ENCODE results near the gene P2RY14. TPM values are rescaled to one million over a fixed set of nuclear protein-coding genes. Genes with fewer than 3 reads are reported as not detected.

Gene P2RY14
- total and polyA plus RNA-seq, 2 donors (not counting 3 experiments of a cell fraction or from before 2014, with no cell fraction given) = not detected

DNA sequence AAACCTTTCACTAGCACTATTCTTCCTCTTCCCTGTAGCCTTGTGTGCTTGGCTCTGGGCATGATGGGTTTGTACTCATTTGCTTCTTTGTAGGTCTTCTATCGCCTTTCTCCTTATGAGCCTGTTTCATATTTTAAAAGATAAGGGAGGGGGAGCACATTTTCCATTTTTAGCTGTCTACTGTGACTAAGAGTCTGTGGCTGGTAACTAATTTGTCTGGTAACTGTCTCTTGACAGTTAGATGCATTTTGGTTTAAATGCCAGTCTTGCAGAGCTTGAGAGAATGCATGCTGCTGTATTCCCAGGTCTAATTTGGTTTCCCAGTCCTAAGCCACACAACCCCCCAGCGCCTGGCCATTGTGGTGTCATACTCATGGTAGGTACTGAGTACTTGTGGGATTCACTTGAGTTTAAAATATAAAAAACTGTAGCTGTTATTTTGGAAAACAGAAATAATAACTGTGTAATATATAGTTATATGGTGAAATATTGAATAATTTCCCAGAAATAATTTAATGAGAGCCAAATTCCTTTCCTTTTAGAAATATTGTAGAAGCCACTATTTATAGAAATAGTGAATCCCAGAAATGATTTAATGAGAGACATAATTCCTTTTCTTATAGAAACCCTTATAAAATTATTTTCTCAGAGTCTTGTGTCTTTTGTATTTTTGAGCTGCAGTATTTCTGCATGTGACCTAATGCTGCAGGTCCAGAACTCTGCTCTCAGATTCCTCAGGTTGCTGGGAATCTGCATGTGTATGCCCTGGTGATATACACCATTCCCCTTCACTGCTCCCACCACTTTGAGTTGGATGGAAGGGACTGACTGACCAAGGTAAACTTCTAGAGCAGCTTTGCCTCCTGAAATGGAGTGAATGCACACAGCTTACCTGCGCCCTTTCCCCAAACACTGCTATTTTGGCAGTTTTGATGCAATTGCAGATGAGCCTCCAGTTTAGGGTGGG is 61.4 kb downstream of the P2RY14 start:
- H4K20me1 ChIP-seq (replicated peaks; ENCODE audit: control insufficient read depth, extremely low read depth, insufficient read depth, low read length) = no peaks in the 10 kb centered on the region
- H3K36me3 ChIP-seq (ENCODE audit: control insufficient read depth in 2 of 2, extremely low read depth in 1 of 2, insufficient read depth in 2 of 2, low read length in 2 of 2) = no peaks in the 10 kb centered on the region
- H2AFZ ChIP-seq (ENCODE audit: low read depth, low read length) = no peak overlapping the region
- no TSS peak for BruUV-seq (replicated peaks)
- no peak overlapping the region for H3K4me3 ChIP-seq (replicated peaks in 1 of 3; ENCODE audit: insufficient read depth in 1 of 3, low read depth in 1 of 3, low read length in 3 of 3)
- no peak overlapping the region for H3K4me2 ChIP-seq (ENCODE audit: insufficient read depth, low read length)
- no peaks in the 10 kb centered on the region for H3K79me2 ChIP-seq (ENCODE audit: control insufficient read depth, insufficient read depth, low read length)
- H3K9ac ChIP-seq (replicated peaks; ENCODE audit: extremely low read depth, insufficient read depth, low read length) = no peak overlapping the region
- H3K27me3 ChIP-seq (ENCODE audit: control insufficient read depth in 2 of 2, insufficient read depth in 2 of 2, low read length in 2 of 2) = peaks cover 0 to 7% of the 10 kb centered on the region in 2 experiments
- dilution Hi-C loops (cut with MboI; ENCODE audit: extremely low pct_ligation_motif_present, low sequenced_read_pairs) = no loop called here
- DNase-seq (ENCODE audit: low read depth, low spot score) (no peak), FAIRE-seq (no peak)
- H3K4me1 ChIP-seq (ENCODE audit: control insufficient read depth, extremely low read depth, insufficient read depth, low read length) = no peaks in the 10 kb centered on the region
- POLR2A ChIA-PET = no interaction called here
- intact Hi-C loops (cut with micrococcal nuclease) = no loop called here
- CTCF ChIA-PET = interaction anchor here (1.1 to 2.0 kb wide), 3 partner anchors 10 to 16 kb away, joined by 3 to 9 read pairs (median 4); no protein-coding TSS in a partner anchor
- no peak overlapping the region for H3K27ac ChIP-seq (ENCODE audit: insufficient read depth, low read depth, low read length)
- no peaks in the 10 kb centered on the region for H3K9me1 ChIP-seq (replicated peaks; ENCODE audit: control insufficient read depth, extremely low read depth, insufficient read depth, low read length)
- TF ChIP-seq MYC (IDR thresholded peaks at IDR 0.05; ENCODE audit: low read depth, low read length) (no peak), FOS (IDR thresholded peaks at IDR 0.05; ENCODE audit: borderline replicate concordance, insufficient read depth, low read length) (no peak), GATA2 (IDR thresholded peaks at IDR 0.05; ENCODE audit: insufficient read depth, insufficient read length, low read depth, low read length) (no peak), EZH2 (IDR thresholded peaks at IDR 0.05; ENCODE audit: borderline replicate concordance, low read depth, low read length, severe bottlenecking) (no peak), JUN (IDR thresholded peaks at IDR 0.05; ENCODE audit: borderline replicate concordance, insufficient read depth, insufficient read length, low read depth) (no peak), POLR2A (IDR thresholded peaks at IDR 0.05; ENCODE audit: low read depth, low read length) (no peak), POLR2AphosphoS5 (IDR thresholded peaks at IDR 0.05; ENCODE audit: insufficient read depth, low read depth, low read length) (no peak)
- TF ChIP-seq, protein P1, sequence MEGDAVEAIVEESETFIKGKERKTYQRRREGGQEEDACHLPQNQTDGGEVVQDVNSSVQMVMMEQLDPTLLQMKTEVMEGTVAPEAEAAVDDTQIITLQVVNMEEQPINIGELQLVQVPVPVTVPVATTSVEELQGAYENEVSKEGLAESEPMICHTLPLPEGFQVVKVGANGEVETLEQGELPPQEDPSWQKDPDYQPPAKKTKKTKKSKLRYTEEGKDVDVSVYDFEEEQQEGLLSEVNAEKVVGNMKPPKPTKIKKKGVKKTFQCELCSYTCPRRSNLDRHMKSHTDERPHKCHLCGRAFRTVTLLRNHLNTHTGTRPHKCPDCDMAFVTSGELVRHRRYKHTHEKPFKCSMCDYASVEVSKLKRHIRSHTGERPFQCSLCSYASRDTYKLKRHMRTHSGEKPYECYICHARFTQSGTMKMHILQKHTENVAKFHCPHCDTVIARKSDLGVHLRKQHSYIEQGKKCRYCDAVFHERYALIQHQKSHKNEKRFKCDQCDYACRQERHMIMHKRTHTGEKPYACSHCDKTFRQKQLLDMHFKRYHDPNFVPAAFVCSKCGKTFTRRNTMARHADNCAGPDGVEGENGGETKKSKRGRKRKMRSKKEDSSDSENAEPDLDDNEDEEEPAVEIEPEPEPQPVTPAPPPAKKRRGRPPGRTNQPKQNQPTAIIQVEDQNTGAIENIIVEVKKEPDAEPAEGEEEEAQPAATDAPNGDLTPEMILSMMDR (IDR thresholded peaks at IDR 0.05; ENCODE audit: extremely low read depth in 1 of 2, insufficient read depth in 1 of 2, low read depth in 1 of 2, low read length in 2 of 2) = no peak
- TF ChIP-seq, protein P2, sequence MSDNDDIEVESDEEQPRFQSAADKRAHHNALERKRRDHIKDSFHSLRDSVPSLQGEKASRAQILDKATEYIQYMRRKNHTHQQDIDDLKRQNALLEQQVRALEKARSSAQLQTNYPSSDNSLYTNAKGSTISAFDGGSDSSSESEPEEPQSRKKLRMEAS (IDR thresholded peaks at IDR 0.05; ENCODE audit: insufficient read depth, insufficient read length) = no peak
- no peaks in the 10 kb centered on the region for H3K9me3 ChIP-seq (replicated peaks; ENCODE audit: control insufficient read depth, insufficient read depth, low read length)

Data from endothelial cell of umbilical vein (primary cell).